MCF 10A (cell line): Measurements from ENCODE around the gene FADD. TPM values are rescaled to one million over a fixed set of nuclear protein-coding genes. Genes with fewer than 3 reads are reported as not detected.

Experiments used
- BruUV-seq: library from RNA; stranded (reverse); fragments of 400-500 nt; replicated peaks from 2 replicates; lab custom pipeline; 2021; lab: Mats Ljungman, UMichigan
- CTCF ChIA-PET: fragments of 300-600 bp; sonication (Branson Sonifier 250); formaldehyde crosslinking; extraction: SDS; loops from one replicate; lab custom pipeline; 2021; ENCODE audit warnings: antibody characterized with exemption, inconsistent platforms; lab: Yijun Ruan, JAX
- POLR2A ChIA-PET: fragments of 300-600, 350-650 bp; sonication (Branson Sonifier 250); formaldehyde crosslinking; extraction: SDS; loops from one replicate; lab custom pipeline; 2020; ENCODE audit warnings: antibody characterized with exemption, inconsistent platforms; lab: Yijun Ruan, JAX
- DNase-seq: peaks from one replicate; pipeline ENCODE4 v3.0.0-alpha.2; 2018; ENCODE audit not compliant: unreplicated experiment
- H3K27ac Mint-ChIP-seq: one replicate; pipeline ENCODE4 v1.8.0; 2022; ENCODE audit warnings: mild to moderate bottlenecking, low read depth, mixed read lengths; ENCODE audit not compliant: unreplicated experiment
- H3K27me3 Mint-ChIP-seq: one replicate; pipeline ENCODE4 v1.8.0; 2022; ENCODE audit warnings: mixed read lengths; ENCODE audit not compliant: insufficient read depth, unreplicated experiment
- H3K36me3 Mint-ChIP-seq: one replicate; pipeline ENCODE4 v1.8.0; 2022; ENCODE audit warnings: mild to moderate bottlenecking, moderate library complexity, mixed read lengths; ENCODE audit not compliant: insufficient read depth, unreplicated experiment
- H3K4me1 Mint-ChIP-seq: one replicate; pipeline ENCODE4 v1.8.0; 2022; ENCODE audit warnings: mixed read lengths; ENCODE audit not compliant: insufficient read depth, unreplicated experiment
- H3K4me3 Mint-ChIP-seq: one replicate; pipeline ENCODE4 v1.8.0; 2022; ENCODE audit warnings: mild to moderate bottlenecking, moderate library complexity, mixed read lengths; ENCODE audit not compliant: unreplicated experiment
- H3K9me3 Mint-ChIP-seq: one replicate; pipeline ENCODE4 v1.8.0; 2022; ENCODE audit warnings: mixed read lengths; ENCODE audit not compliant: unreplicated experiment
- CTCF ChIP-seq: fragments of 200-600 bp; IDR thresholded peaks from one replicate; pipeline ENCODE4 v1.8.0; 2022; ENCODE audit warnings: antibody characterized with exemption, mild to moderate bottlenecking; ENCODE audit not compliant: unreplicated experiment
- intact Hi-C: fragments of 100-400 bp; cut with micrococcal nuclease; formaldehyde crosslinking; loops from 2 replicates; pipeline ENCODE4 v1.14.1; 2022
- total RNA-seq: library from RNA; stranded (reverse); gene quantifications from 2 replicates; pipeline ENCODE4 v1.2.3, GENCODE V29; 2022

The FADD gene
- total RNA-seq, 1 experiment from 2014 or later: 37.1 TPM

- Mint-ChIP-seq H3K27me3 (no peaks in the 10 kb centered on the region), H3K27ac (no peak overlapping the region), H3K4me3 (no peak overlapping the region), H3K4me1 (no peaks in the 10 kb centered on the region), H3K9me3 (no peaks in the 10 kb centered on the region), H3K36me3 (no peaks in the 10 kb centered on the region)
- DNase-seq: no peak
- ChIA-PET POLR2A (no interaction called here), CTCF (no interaction called here)
- TF ChIP-seq CTCF: no peak
- BruUV-seq: no TSS peak
- intact Hi-C loops: no loop called here
These were observed 22.2 kb upstream of the FADD start for GRCh38 chr11:70180906-70181305.

DNA sequence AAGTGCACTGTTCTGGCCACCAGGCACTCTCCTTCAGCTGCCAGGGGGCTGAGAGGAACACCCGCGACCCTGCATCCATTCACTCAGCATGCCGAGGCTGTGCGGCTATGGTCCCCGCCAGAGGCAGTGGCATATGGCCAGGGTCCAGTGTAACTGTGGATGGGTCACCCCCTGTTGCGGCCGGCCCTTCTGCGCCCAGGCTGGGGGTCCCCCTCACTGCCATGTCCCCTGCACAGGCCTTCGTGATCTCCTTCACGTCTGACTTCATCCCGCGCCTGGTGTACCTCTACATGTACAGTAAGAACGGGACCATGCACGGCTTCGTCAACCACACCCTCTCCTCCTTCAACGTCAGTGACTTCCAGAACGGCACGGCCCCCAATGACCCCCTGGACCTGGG is 20.8 kb upstream of the FADD start:
- H3K4me3 Mint-ChIP-seq: no peak overlapping the region
- no peaks in the 10 kb centered on the region for H3K9me3 Mint-ChIP-seq
- BruUV-seq: no TSS peak
- intact Hi-C loops: no loop called here
- no peaks in the 10 kb centered on the region for H3K27me3 Mint-ChIP-seq
- ChIA-PET CTCF (interaction anchor here (0.6 kb wide), 1 partner anchor 52 kb away, joined by 4 read pairs; no protein-coding TSS in a partner anchor), POLR2A (interaction anchor here (0.6 kb wide), 1 partner anchor 239 kb away, joined by 3 read pairs; no protein-coding TSS in a partner anchor)
- no peaks in the 10 kb centered on the region for H3K4me1 Mint-ChIP-seq
- no peak for DNase-seq
- TF ChIP-seq CTCF: no peak
- no peak overlapping the region for H3K27ac Mint-ChIP-seq
- no peaks in the 10 kb centered on the region for H3K36me3 Mint-ChIP-seq

- DNase-seq: no peak
- Mint-ChIP-seq H3K27me3 (no peaks in the 10 kb centered on the region), H3K9me3 (no peaks in the 10 kb centered on the region), H3K36me3 (no peaks in the 10 kb centered on the region), H3K4me3 (no peak overlapping the region), H3K4me1 (no peaks in the 10 kb centered on the region), H3K27ac (no peak overlapping the region)
- no peak for TF ChIP-seq CTCF
- ChIA-PET POLR2A (no interaction called here), CTCF (interaction anchor here (0.7 to 1.2 kb wide), 2 partner anchors 229 to 271 kb away, joined by 4 read pairs; no protein-coding TSS in a partner anchor)
- BruUV-seq: no TSS peak
- intact Hi-C loops: no loop called here
These were observed 20.1 kb upstream of the FADD start for GRCh38 chr11:70183032-70183431.

DNA sequence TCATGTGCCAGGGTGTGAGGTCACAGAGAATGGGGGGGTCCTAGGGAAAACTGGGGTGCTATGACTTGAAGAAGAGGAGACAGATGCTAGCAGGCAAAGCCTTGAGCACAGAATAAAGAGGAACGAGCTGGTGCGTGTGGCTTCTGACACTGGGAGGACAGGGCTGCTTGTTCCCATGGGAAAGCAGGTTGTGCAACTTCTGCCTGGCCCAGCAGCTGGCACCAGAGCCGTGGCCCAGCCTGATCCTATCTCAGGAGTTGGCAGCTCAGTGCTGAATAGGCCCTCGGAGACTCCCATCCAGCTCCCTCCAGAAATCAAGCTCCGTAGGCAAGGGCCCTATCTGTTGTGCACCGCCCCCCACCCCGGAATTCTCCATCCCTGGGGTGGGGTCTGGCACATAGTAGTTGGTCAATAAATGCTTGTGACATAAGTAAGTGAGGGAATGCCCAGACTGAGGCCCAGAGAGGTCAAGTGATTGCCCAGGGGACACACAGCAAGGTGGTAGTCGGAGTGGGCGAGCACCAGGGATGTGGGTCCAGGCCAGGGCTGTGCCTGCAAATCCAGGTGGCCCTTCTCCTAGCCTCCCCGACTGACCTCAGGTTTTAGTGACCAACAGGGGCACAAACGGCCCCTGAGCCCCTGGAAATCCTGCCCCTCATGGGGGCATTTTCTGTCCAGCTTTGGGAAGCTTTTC is 19.5 kb upstream of the FADD start:
- TF ChIP-seq CTCF: no peak
- Mint-ChIP-seq H3K27me3 (no peaks in the 10 kb centered on the region), H3K36me3 (no peaks in the 10 kb centered on the region), H3K9me3 (no peaks in the 10 kb centered on the region), H3K4me3 (no peak overlapping the region), H3K27ac (no peak overlapping the region), H3K4me1 (no peaks in the 10 kb centered on the region)
- ChIA-PET CTCF (interaction anchor here (0.7 to 1.3 kb wide), 3 partner anchors 230 to 271 kb away, joined by 4 to 7 read pairs (median 4); no protein-coding TSS in a partner anchor), POLR2A (no interaction called here)
- DNase-seq: no peak
- intact Hi-C loops: no loop called here
- no TSS peak for BruUV-seq
